Loucy (cell line): ENCODE measurements around the gene UQCRHL.

Experiments used
- H2AFZ ChIP-seq: fragments of 200-600 bp; sonication (generic); 2 replicates; pipeline ENCODE4 v1.6.0; 2016; ENCODE audit warnings: antibody characterized with exemption, mild to moderate bottlenecking, low read length, moderate library complexity
- H3F3A ChIP-seq: fragments of 200-600 bp; 2 replicates; pipeline ENCODE4 v1.6.0; 2016; ENCODE audit warnings: antibody characterized with exemption, low read depth, mild to moderate bottlenecking
- H3K27me3 ChIP-seq: fragments of 200-600 bp; sonication (generic); 2 replicates; pipeline ENCODE4 v1.6.1; 2014; ENCODE audit warnings: low read length, mild to moderate bottlenecking; ENCODE audit not compliant: insufficient read depth, poor library complexity, severe bottlenecking
- H3K36me3 ChIP-seq: fragments of 200-600 bp; sonication (generic); 2 replicates; pipeline ENCODE4 v1.6.1; 2016; ENCODE audit warnings: low read length; ENCODE audit not compliant: insufficient read depth
- H3K4me1 ChIP-seq: fragments of 200-600 bp; sonication (generic); 2 replicates; pipeline ENCODE4 v1.5.1; 2014; ENCODE audit warnings: low read length, mild to moderate bottlenecking; ENCODE audit not compliant: insufficient read depth, poor library complexity, severe bottlenecking
- H3K4me2 ChIP-seq: fragments of 200-600 bp; sonication (generic); 2 replicates; pipeline ENCODE4 v1.6.0; 2014; ENCODE audit warnings: antibody characterized with exemption, low read length, low read depth, mild to moderate bottlenecking; ENCODE audit not compliant: poor library complexity, severe bottlenecking
- H3K4me3 ChIP-seq: fragments of 200-600 bp; sonication (generic); 2 replicates; pipeline ENCODE4 v1.5.1; 2014; ENCODE audit warnings: low read length, mild to moderate bottlenecking, mixed read lengths; ENCODE audit not compliant: poor library complexity, severe bottlenecking
- H3K79me2 ChIP-seq: fragments of 200-600 bp; sonication (generic); 2 replicates; pipeline ENCODE4 v1.6.1; 2014; ENCODE audit warnings: low read length; ENCODE audit not compliant: insufficient read depth
- H3K9ac ChIP-seq: fragments of 200-600 bp; sonication (generic); 2 replicates; pipeline ENCODE4 v1.6.0; 2014; ENCODE audit warnings: mild to moderate bottlenecking, low read depth, low read length, moderate library complexity; ENCODE audit not compliant: poor library complexity, severe bottlenecking
- H3K9me2 ChIP-seq: fragments of 200-600 bp; sonication (generic); replicated peaks from 2 replicates; pipeline ENCODE4 v1.6.1; 2016; ENCODE audit warnings: low read depth, low read length, mixed read lengths
- H3K9me3 ChIP-seq: fragments of 200-600 bp; sonication (generic); 2 replicates; pipeline ENCODE4 v1.6.1; 2014; ENCODE audit warnings: mild to moderate bottlenecking, antibody characterized with exemption, low read length, low read depth; ENCODE audit not compliant: insufficient read depth
- H4K20me1 ChIP-seq: fragments of 200-600 bp; sonication (generic); 2 replicates; pipeline ENCODE4 v1.6.0; 2014; ENCODE audit warnings: antibody characterized with exemption, low read length, mild to moderate bottlenecking; ENCODE audit not compliant: insufficient read depth, poor library complexity, severe bottlenecking
- CTCF ChIP-seq: fragments of 200-600 bp; sonication (generic); conservative IDR thresholded peaks from 2 replicates; pipeline ENCODE4 v1.5.1; 2014; ENCODE audit warnings: mild to moderate bottlenecking, antibody characterized with exemption, low read length
- EZH2phosphoT487 ChIP-seq: fragments of 200-600 bp; IDR thresholded peaks from 2 replicates; pipeline ENCODE4 v1.6.1; 2018; ENCODE audit warnings: antibody characterized with exemption, mild to moderate bottlenecking, moderate library complexity, borderline replicate concordance

The UQCRHL gene

GRCh38 chr1:15761366-15762128, 45.9 kb downstream of the UQCRHL start:
- H4K20me1 ChIP-seq = no peaks in the 10 kb centered on the region
- H2AFZ ChIP-seq = no peak overlapping the region
- no peaks in the 10 kb centered on the region for H3K27me3 ChIP-seq
- no peaks in the 10 kb centered on the region for H3K9me3 ChIP-seq
- H3K36me3 ChIP-seq = no peaks in the 10 kb centered on the region
- H3K4me3 ChIP-seq = no peak overlapping the region
- H3F3A ChIP-seq = no peaks in the 10 kb centered on the region
- TF ChIP-seq EZH2phosphoT487 (no peak), CTCF (no peak)
- H3K4me2 ChIP-seq = no peak overlapping the region
- H3K9me2 ChIP-seq = no peaks in the 10 kb centered on the region
- no peak overlapping the region for H3K9ac ChIP-seq
- H3K4me1 ChIP-seq = no peaks in the 10 kb centered on the region
- H3K79me2 ChIP-seq = no peaks in the 10 kb centered on the region

GRCh38 chr1:15760520-15761211, 46.8 kb downstream of the UQCRHL start:
- TF ChIP-seq EZH2phosphoT487 (no peak), CTCF (no peak)
- Histone ChIP-seq H3K79me2 (no peaks in the 10 kb centered on the region), H3K9ac (no peak overlapping the region), H2AFZ (no peak overlapping the region), H3K4me1 (no peaks in the 10 kb centered on the region), H3K36me3 (no peaks in the 10 kb centered on the region), H3K9me3 (no peaks in the 10 kb centered on the region), H3K27me3 (no peaks in the 10 kb centered on the region), H4K20me1 (no peaks in the 10 kb centered on the region), H3K9me2 (no peaks in the 10 kb centered on the region), H3K4me3 (no peak overlapping the region), H3K4me2 (no peak overlapping the region), H3F3A (no peaks in the 10 kb centered on the region)

GRCh38 chr1:15758953-15759661, 48.3 kb downstream of the UQCRHL start:
- Histone ChIP-seq H3K4me1 (no peaks in the 10 kb centered on the region), H3K27me3 (no peaks in the 10 kb centered on the region), H3K36me3 (no peaks in the 10 kb centered on the region), H3K9me3 (no peaks in the 10 kb centered on the region), H3K4me2 (no peak overlapping the region), H4K20me1 (no peaks in the 10 kb centered on the region), H3F3A (no peaks in the 10 kb centered on the region), H3K9me2 (no peaks in the 10 kb centered on the region), H2AFZ (no peak overlapping the region), H3K9ac (no peak overlapping the region), H3K4me3 (no peak overlapping the region), H3K79me2 (no peaks in the 10 kb centered on the region)
- TF ChIP-seq CTCF (no peak), EZH2phosphoT487 (no peak)
